HUES64 (cell line): ENCODE measurements around the gene TSTD2.

ENCODE experiments used
- H3K27ac ChIP-seq: 2 replicates; pipeline ENCODE4 v1.7.0; 2013; ENCODE audit warnings: low read depth, low read length, inconsistent platforms
- H3K27me3 ChIP-seq: 2 replicates; pipeline ENCODE4 v1.6.1; 2013; ENCODE audit warnings: mild to moderate bottlenecking, low read length; ENCODE audit not compliant: insufficient read depth
- H3K36me3 ChIP-seq: 2 replicates; pipeline ENCODE4 v1.6.1; 2013; ENCODE audit warnings: mild to moderate bottlenecking, low read length; ENCODE audit not compliant: insufficient read depth
- H3K4me1 ChIP-seq: 2 replicates; pipeline ENCODE4 v1.6.1; 2013; ENCODE audit warnings: mild to moderate bottlenecking, low read length, moderate library complexity; ENCODE audit not compliant: insufficient read depth
- H3K4me3 ChIP-seq: 2 replicates; pipeline ENCODE4 v1.5.1; 2013; ENCODE audit warnings: mild to moderate bottlenecking, low read length, moderate library complexity
- H3K9ac ChIP-seq: 2 replicates; pipeline ENCODE4 v1.6.1; 2013; ENCODE audit warnings: mild to moderate bottlenecking, low read depth, low read length
- H3K9me3 ChIP-seq: 2 replicates; pipeline ENCODE4 v1.6.1; 2013; ENCODE audit warnings: low read depth, low read length; ENCODE audit not compliant: insufficient read depth
- WGBS: fragments of 150-250, 120-280 bp; methylation state at CpG from one replicate; pipeline ENCODE4 v1.1.7; 2013; ENCODE audit warnings: missing lambda C conversion rate; 5-methylcytosine and 5-hydroxymethylcytosine counted together

TSTD2 gene

DNA sequence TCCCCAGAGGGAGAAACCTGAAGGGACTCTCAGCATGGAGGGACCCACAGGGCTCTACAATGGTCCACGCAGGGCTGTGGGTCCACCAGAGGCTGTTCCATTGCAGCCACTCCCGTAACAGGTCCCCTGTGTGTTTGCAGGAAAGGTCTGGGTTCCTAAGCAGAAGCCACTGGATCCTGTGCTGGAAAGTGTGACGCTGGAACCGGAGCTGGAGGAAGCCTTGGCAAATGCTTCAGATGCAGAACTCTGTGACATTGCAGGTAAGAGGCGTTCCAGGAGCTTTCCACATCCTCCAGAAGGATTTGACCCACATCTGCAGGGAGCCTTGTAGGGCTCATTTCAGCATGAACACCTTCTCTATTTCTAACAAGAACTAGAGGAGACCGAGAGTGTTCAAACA, 80.0 kb downstream of the TSTD2 start:
- Histone ChIP-seq H3K27ac (no peak overlapping the region), H3K9ac (no peak overlapping the region), H3K4me1 (peaks cover 4% of the 10 kb centered on the region; the same call in 1 of the 2 replicates), H3K27me3 (no peaks in the 10 kb centered on the region), H3K4me3 (no peak overlapping the region), H3K36me3 (no peaks in the 10 kb centered on the region), H3K9me3 (no peaks in the 10 kb centered on the region)
- WGBS, result 90% methylated on average over 6 of the region's 6 CpGs

DNA sequence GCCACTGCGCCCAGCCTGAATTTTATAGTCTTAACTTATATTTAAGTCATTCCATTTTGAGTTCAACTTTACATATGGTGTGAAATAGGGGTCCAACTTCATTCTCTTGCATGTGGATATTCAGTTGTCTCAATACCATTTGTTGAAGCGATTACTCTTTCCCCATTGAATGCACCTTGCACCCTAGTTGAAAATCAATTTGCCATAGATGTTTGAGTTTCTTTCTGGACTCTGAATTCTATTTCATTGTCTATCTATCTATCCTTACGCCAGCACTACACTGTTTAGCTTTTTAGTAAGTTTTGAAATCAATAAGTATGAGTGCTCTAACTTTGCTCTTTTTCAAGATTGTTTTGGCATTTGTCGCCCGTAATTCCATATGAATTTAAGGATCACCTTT, 81.9 kb downstream of the TSTD2 start:
- no peak overlapping the region for H3K9ac ChIP-seq
- H3K27ac ChIP-seq, result no peak overlapping the region
- 98% methylated on average over 4 of the region's 5 CpGs for WGBS
- no peaks in the 10 kb centered on the region for H3K36me3 ChIP-seq
- H3K4me3 ChIP-seq, result no peak overlapping the region
- no peaks in the 10 kb centered on the region for H3K9me3 ChIP-seq
- H3K4me1 ChIP-seq, result no peaks in the 10 kb centered on the region
- no peaks in the 10 kb centered on the region for H3K27me3 ChIP-seq

DNA sequence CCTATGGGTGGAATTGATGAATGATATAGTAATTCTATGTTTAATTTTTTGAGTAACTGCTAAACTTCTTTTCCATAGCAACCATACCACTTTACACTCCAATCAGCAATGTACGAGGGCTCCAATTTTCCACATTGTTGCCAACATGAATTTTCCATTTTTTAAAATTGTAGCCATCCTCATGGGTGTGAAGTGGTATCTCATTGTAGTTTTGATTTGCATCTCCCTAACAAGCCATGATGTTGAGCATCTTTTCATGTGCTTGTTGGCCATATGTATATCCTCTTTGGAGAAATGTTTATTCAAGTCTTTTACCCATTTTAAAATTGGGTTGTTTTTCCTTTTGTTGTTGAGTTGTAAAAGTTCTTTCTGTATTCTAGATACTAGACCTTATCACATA, 82.8 kb downstream of the TSTD2 start:
- no peaks in the 10 kb centered on the region for H3K4me1 ChIP-seq
- no peaks in the 10 kb centered on the region for H3K27me3 ChIP-seq
- no peak overlapping the region for H3K27ac ChIP-seq
- no peak overlapping the region for H3K9ac ChIP-seq
- WGBS, result 60% methylated on average over 1 of the region's 1 CpG
- no peaks in the 10 kb centered on the region for H3K36me3 ChIP-seq
- no peaks in the 10 kb centered on the region for H3K9me3 ChIP-seq
- no peak overlapping the region for H3K4me3 ChIP-seq
